ENCODE results near the gene WWC2.
A peak's percentile ranks its signal among the peaks of the same experiment; 100 is the strongest.

Gene WWC2

GRCh38 chr4:183256756-183257385 is 157.8 kb downstream of the WWC2 start:
- peak; percentile 54 for DNase-seq (ENCODE audit: low read depth)

GRCh38 chr4:183257808-183258207 is 158.8 kb downstream of the WWC2 start:
- DNase-seq (ENCODE audit: low read depth): no peak
- no peak for TF ChIP-seq CTCF (conservative IDR thresholded peaks at IDR 0.05; ENCODE audit: low read length)

More at GRCh38 chr4:183256756-183257385, 157.8 kb downstream of the WWC2 start:
- no peak overlapping the region for H3K4me3 ChIP-seq (ENCODE audit: low read length)
- TF ChIP-seq CTCF (conservative IDR thresholded peaks at IDR 0.05; ENCODE audit: low read length): peak; percentile 91

GRCh38 chr4:183260491-183261151 is 161.6 kb downstream of the WWC2 start:
- no peak overlapping the region for H3K4me3 ChIP-seq (ENCODE audit: low read length)
- no peak for TF ChIP-seq CTCF (conservative IDR thresholded peaks at IDR 0.05; ENCODE audit: low read length)
- DNase-seq (ENCODE audit: low read depth): no peak

More at GRCh38 chr4:183257808-183258207, 158.8 kb downstream of the WWC2 start:
- no peak overlapping the region for H3K4me3 ChIP-seq (ENCODE audit: low read length)

- DNase-seq (ENCODE audit: low read depth): peak; percentile 76
- TF ChIP-seq CTCF (conservative IDR thresholded peaks at IDR 0.05; ENCODE audit: low read length): peak; percentile 93
- no peak overlapping the region for H3K4me3 ChIP-seq (ENCODE audit: low read length)
These were observed 163.1 kb downstream of the WWC2 start for GRCh38 chr4:183261953-183262775.

GRCh38 chr4:183262776-183263100 is 163.7 kb downstream of the WWC2 start:
- no peak overlapping the region for H3K4me3 ChIP-seq (ENCODE audit: low read length)
- DNase-seq (ENCODE audit: low read depth): no peak
- no peak for TF ChIP-seq CTCF (conservative IDR thresholded peaks at IDR 0.05; ENCODE audit: low read length)

GRCh38 chr4:183263787-183264386 is 164.8 kb downstream of the WWC2 start:
- DNase-seq (ENCODE audit: low read depth): peak; percentile 25
- H3K4me3 ChIP-seq (ENCODE audit: low read length): no peak overlapping the region
- TF ChIP-seq CTCF (conservative IDR thresholded peaks at IDR 0.05; ENCODE audit: low read length): no peak
